Fibroblast of lung (primary cell): ENCODE measurements around the gene ZACN.

Source experiments
- CTCF ChIP-seq, 2 donors: IDR thresholded peaks in 1 of 2; conservative IDR thresholded peaks in 1 of 2; 1 replicate in 1 of 2; 2 replicates in 1 of 2; pipeline ENCODE4 v1.5.1; 2011 to 2012; ENCODE audit warnings: low read length in 2 of 2, control low read depth in 1 of 2, inconsistent platforms in 1 of 2, low read depth in 1 of 2, mild to moderate bottlenecking in 1 of 2
- EZH2 ChIP-seq: IDR thresholded peaks from 2 replicates; pipeline ENCODE4 v1.5.1; 2012; ENCODE audit warnings: low read length, control low read depth, mild to moderate bottlenecking; ENCODE audit errors: missing control alignments

GRCh38 chr17:76103274-76104139, 24.5 kb downstream of the ZACN start, which contains the start of gene EXOC7:
- TF ChIP-seq CTCF (conservative IDR thresholded peaks at IDR 0.05 in 1 of 2, IDR thresholded peaks at IDR 0.05 in 1 of 2; ENCODE audit: low read depth in 1 of 2, low read length in 2 of 2) (no peak), EZH2 (no peak)
